Measurements from ENCODE around the gene UBIAD1. TPM values are rescaled to one million over a fixed set of nuclear protein-coding genes. Genes with fewer than 3 reads are reported as not detected.

UBIAD1 gene
- total and polyA plus RNA-seq, 2 donors (not counting 1 experiment from before 2014, with no cell fraction given), result 17.8 to 28.1 TPM

GRCh38 chr1:11291049-11291448 is 18.1 kb downstream of the UBIAD1 start:
- Histone ChIP-seq H3K9ac (ENCODE audit: low read length) (no peak overlapping the region), H3K4me3 (ENCODE audit: control extremely low read depth in 1 of 5, extremely low read depth in 1 of 5, insufficient read depth in 1 of 5, low read depth in 2 of 5, low read length in 4 of 5) (no peak overlapping the region), H3K27ac (ENCODE audit: low read length in 2 of 2) (no peak overlapping the region), H3K79me2 (ENCODE audit: control insufficient read depth, insufficient read depth, low read length) (peaks cover 68% of the 10 kb centered on the region), H3K4me2 (replicated peaks; ENCODE audit: low read depth, low read length, poor library complexity, severe bottlenecking) (no peak overlapping the region), H3K4me1 (ENCODE audit: control insufficient read depth in 2 of 2, insufficient read depth in 2 of 2, low read length in 2 of 2) (no peaks in the 10 kb centered on the region), H4K20me1 (ENCODE audit: control insufficient read depth, insufficient read depth, low read length, poor library complexity, severe bottlenecking) (peaks cover 47% of the 10 kb centered on the region), H3K36me3 (replicated peaks in 1 of 2; ENCODE audit: control extremely low read depth in 1 of 2, control insufficient read depth in 1 of 2, extremely low read depth in 1 of 2, insufficient read depth in 2 of 2, low read length in 1 of 2) (peaks cover 16 to 71% of the 10 kb centered on the region in 2 experiments), H3K9me3 (ENCODE audit: control extremely low read depth in 1 of 3, control insufficient read depth in 2 of 3, insufficient read depth in 1 of 3, low read length in 2 of 3) (no peaks in the 10 kb centered on the region), H2AFZ (ENCODE audit: insufficient read depth, low read depth, low read length, poor library complexity, severe bottlenecking) (no peak overlapping the region), H3K27me3 (replicated peaks in 1 of 4; ENCODE audit: control extremely low read depth in 1 of 4, control insufficient read depth in 3 of 4, insufficient read depth in 4 of 4, low read length in 3 of 4) (no peaks in the 10 kb centered on the region)
- no peaks in the 10 kb centered on the region for H3K27me3 Mint-ChIP-seq
- TF ChIP-seq EZH2 (IDR thresholded peaks at IDR 0.05; ENCODE audit: borderline replicate concordance, insufficient read depth, low read depth, low read length, poor library complexity, severe bottlenecking) (no peak), CTCF (IDR thresholded peaks at IDR 0.05) (no peak)
- POLR2A ChIA-PET, result no interaction called here
- CTCF ChIA-PET, result interaction anchor here (1.0 kb wide), 1 partner anchor 29 kb away, joined by 3 read pairs; no protein-coding TSS in a partner anchor
- no peak for ATAC-seq (ENCODE audit: low read depth)
- H3K27ac Mint-ChIP-seq, result no peak overlapping the region
- H3K4me3 Mint-ChIP-seq, result no peak overlapping the region
- H3K4me1 Mint-ChIP-seq, result no peaks in the 10 kb centered on the region
- no peak for DNase-seq
- intact Hi-C loops (cut with micrococcal nuclease), result no loop called here
- no peaks in the 10 kb centered on the region for H3K9me3 Mint-ChIP-seq (ENCODE audit: insufficient read depth)
- WGBS (ENCODE audit: insufficient coverage), result 100% methylated on average over 1 of the region's 2 CpGs

- H3K9ac ChIP-seq (ENCODE audit: low read length), result no peak overlapping the region
- CTCF ChIA-PET, result interaction anchor here (0.6 to 3.0 kb wide), 2 partner anchors 52 to 53 kb away, joined by 3 to 15 read pairs; no protein-coding TSS in a partner anchor
- no peaks in the 10 kb centered on the region for H3K27me3 ChIP-seq (replicated peaks in 1 of 4; ENCODE audit: control extremely low read depth in 1 of 4, control insufficient read depth in 3 of 4, insufficient read depth in 4 of 4, low read length in 3 of 4)
- Mint-ChIP-seq H3K4me1 (no peaks in the 10 kb centered on the region), H3K27me3 (no peaks in the 10 kb centered on the region), H3K27ac (no peak overlapping the region), H3K4me3 (no peak overlapping the region), H3K9me3 (ENCODE audit: insufficient read depth) (no peaks in the 10 kb centered on the region)
- H3K79me2 ChIP-seq (ENCODE audit: control insufficient read depth, insufficient read depth, low read length), result peaks cover 40% of the 10 kb centered on the region
- WGBS (ENCODE audit: insufficient coverage), result 100% methylated on average over 3 of the region's 6 CpGs
- ATAC-seq (ENCODE audit: low read depth) (no peak), DNase-seq (no peak)
- intact Hi-C loops (cut with micrococcal nuclease), result no loop called here
- no peak overlapping the region for H3K27ac ChIP-seq (ENCODE audit: low read length in 2 of 2)
- H3K4me3 ChIP-seq (ENCODE audit: control extremely low read depth in 1 of 5, extremely low read depth in 1 of 5, insufficient read depth in 1 of 5, low read depth in 2 of 5, low read length in 4 of 5), result no peak overlapping the region
- peaks cover 14 to 49% of the 10 kb centered on the region in 2 experiments for H3K36me3 ChIP-seq (replicated peaks in 1 of 2; ENCODE audit: control extremely low read depth in 1 of 2, control insufficient read depth in 1 of 2, extremely low read depth in 1 of 2, insufficient read depth in 2 of 2, low read length in 1 of 2)
- H4K20me1 ChIP-seq (ENCODE audit: control insufficient read depth, insufficient read depth, low read length, poor library complexity, severe bottlenecking), result peaks cover 27% of the 10 kb centered on the region
- no peaks in the 10 kb centered on the region for H3K4me1 ChIP-seq (ENCODE audit: control insufficient read depth in 2 of 2, insufficient read depth in 2 of 2, low read length in 2 of 2)
- H2AFZ ChIP-seq (ENCODE audit: insufficient read depth, low read depth, low read length, poor library complexity, severe bottlenecking), result no peak overlapping the region
- H3K9me3 ChIP-seq (ENCODE audit: control extremely low read depth in 1 of 3, control insufficient read depth in 2 of 3, insufficient read depth in 1 of 3, low read length in 2 of 3), result no peaks in the 10 kb centered on the region
- no peak overlapping the region for H3K4me2 ChIP-seq (replicated peaks; ENCODE audit: low read depth, low read length, poor library complexity, severe bottlenecking)
- POLR2A ChIA-PET, result no interaction called here
- TF ChIP-seq EZH2 (IDR thresholded peaks at IDR 0.05; ENCODE audit: borderline replicate concordance, insufficient read depth, low read depth, low read length, poor library complexity, severe bottlenecking) (no peak), CTCF (IDR thresholded peaks at IDR 0.05) (no peak)
Measured at GRCh38 chr1:11293856-11294255, 20.9 kb downstream of the UBIAD1 start.
